CD14-positive monocyte (primary cell): ENCODE data around the gene RASGRP3. TPM values are rescaled to one million over a fixed set of nuclear protein-coding genes. Genes with fewer than 3 reads are reported as not detected.

Experiments
- DNase-seq, 3 donors: peaks; one replicate each; pipeline ENCODE4 v3.0.0-alpha.2; 2011 to 2022
- H2AFZ ChIP-seq: 2 replicates; pipeline ENCODE4 v1.6.0; 2012; ENCODE audit warnings: mild to moderate bottlenecking, low read depth, low read length, inconsistent platforms; ENCODE audit not compliant: insufficient read depth, poor library complexity, severe bottlenecking
- H3K27ac ChIP-seq, 2 donors: 1 replicate in 1 of 2; 2 replicates in 1 of 2; pipeline ENCODE4 v1.5.1; 2012 to 2013; ENCODE audit warnings: low read length in 2 of 2, control low read depth in 1 of 2, inconsistent platforms in 1 of 2, low read depth in 1 of 2, mild to moderate bottlenecking in 1 of 2
- H3K27me3 ChIP-seq, 2 donors: one replicate each; pipeline versions ENCODE4 v1.6.0 to v1.6.1; 2011 to 2013; ENCODE audit warnings: low read length in 2 of 2; ENCODE audit not compliant: control insufficient read depth in 2 of 2, insufficient read depth in 2 of 2
- H3K36me3 ChIP-seq, 2 donors: replicated peaks in 1 of 2; 1 replicate in 1 of 2; 2 replicates in 1 of 2; pipeline versions ENCODE4 v1.5.1 to v1.6.1; 2012 to 2013; ENCODE audit warnings: low read length in 2 of 2, control low read depth in 1 of 2, inconsistent platforms in 1 of 2, mild to moderate bottlenecking in 1 of 2; ENCODE audit not compliant: insufficient read depth in 2 of 2, control insufficient read depth in 1 of 2
- H3K4me1 ChIP-seq, 2 donors: 1 replicate in 1 of 2; 2 replicates in 1 of 2; pipeline versions ENCODE4 v1.5.1 to v1.6.1; 2012 to 2013; ENCODE audit warnings: low read length in 2 of 2, control low read depth in 1 of 2, inconsistent platforms in 1 of 2, mild to moderate bottlenecking in 1 of 2, moderate library complexity in 1 of 2; ENCODE audit not compliant: insufficient read depth in 2 of 2, control insufficient read depth in 1 of 2
- H3K4me2 ChIP-seq: replicated peaks from 2 replicates; pipeline ENCODE3; 2012; ENCODE audit warnings: low read length, moderate library complexity, mild to moderate bottlenecking; ENCODE audit not compliant: poor library complexity, severe bottlenecking; ENCODE audit errors: extremely low read depth
- H3K4me3 ChIP-seq, 3 experiments: fragments of 200-600 bp in 1 of 3; sonication (generic) in 1 of 3; replicated peaks in 1 of 3; 1 replicate in 2 of 3; 2 replicates in 1 of 3; pipeline ENCODE4 v1.5.1; 2011 to 2013; ENCODE audit warnings: low read length in 3 of 3, mild to moderate bottlenecking in 3 of 3, control low read depth in 2 of 3, low read depth in 2 of 3, inconsistent platforms in 1 of 3, moderate library complexity in 1 of 3
- H3K79me2 ChIP-seq: 2 replicates; pipeline ENCODE4 v1.6.0; 2012; ENCODE audit warnings: mild to moderate bottlenecking, control low read depth, inconsistent platforms, low read length, moderate library complexity; ENCODE audit not compliant: insufficient read depth
- H3K9ac ChIP-seq: 2 replicates; pipeline ENCODE4 v1.6.0; 2017; ENCODE audit warnings: low read length, mild to moderate bottlenecking; ENCODE audit not compliant: insufficient read depth, poor library complexity, severe bottlenecking
- H3K9me3 ChIP-seq, 2 donors: replicated peaks in 1 of 2; 1 replicate in 1 of 2; 2 replicates in 1 of 2; pipeline versions ENCODE4 v1.5.1 to v1.6.1; 2012 to 2013; ENCODE audit warnings: low read length in 2 of 2, control low read depth in 1 of 2; ENCODE audit not compliant: control insufficient read depth in 1 of 2, insufficient read depth in 1 of 2
- H4K20me1 ChIP-seq: 2 replicates; pipeline ENCODE4 v1.6.0; 2012; ENCODE audit warnings: mild to moderate bottlenecking, low read length, control low read depth, moderate library complexity; ENCODE audit not compliant: insufficient read depth
- H3K27ac Mint-ChIP-seq, 7 donors: one replicate each; pipeline ENCODE4 v1.8.0; 2020; ENCODE audit warnings: mild to moderate bottlenecking in 7 of 7, mixed read lengths in 7 of 7, moderate library complexity in 6 of 7, inconsistent platforms in 2 of 7
- H3K27me3 Mint-ChIP-seq, 3 donors: one replicate each; pipeline ENCODE4 v1.8.0; 2021 to 2022; ENCODE audit warnings: low read depth in 3 of 3, mild to moderate bottlenecking in 3 of 3, mixed read lengths in 3 of 3, moderate library complexity in 3 of 3, inconsistent platforms in 1 of 3
- H3K36me3 Mint-ChIP-seq, 2 donors: one replicate each; pipeline ENCODE4 v1.8.0; 2020; ENCODE audit warnings: mixed read lengths in 2 of 2, inconsistent platforms in 1 of 2, mild to moderate bottlenecking in 1 of 2
- H3K4me1 Mint-ChIP-seq: one replicate; pipeline ENCODE4 v1.8.0; 2020; ENCODE audit warnings: mild to moderate bottlenecking, mixed read lengths
- H3K4me3 Mint-ChIP-seq, 2 donors: one replicate each; pipeline ENCODE4 v1.8.0; 2020; ENCODE audit warnings: mild to moderate bottlenecking in 2 of 2, mixed read lengths in 2 of 2, moderate library complexity in 1 of 2
- H3K9me3 Mint-ChIP-seq, 7 donors: one replicate each; pipeline ENCODE4 v1.8.0; 2020 to 2022; ENCODE audit warnings: mixed read lengths in 7 of 7, mild to moderate bottlenecking in 6 of 7, moderate library complexity in 6 of 7, inconsistent platforms in 2 of 7
- CTCF ChIP-seq: fragments of 200-600 bp; IDR thresholded peaks from one replicate; pipeline ENCODE4 v1.8.0; 2022; ENCODE audit warnings: antibody characterized with exemption, mild to moderate bottlenecking
- WGBS: methylation state at CpG from one replicate; pipeline ENCODE4 v1.1.5; 2013; ENCODE audit warnings: missing lambda C conversion rate; ENCODE audit not compliant: insufficient coverage; 5-methylcytosine and 5-hydroxymethylcytosine counted together
- intact Hi-C, 2 donors: fragments of 100-400 bp; cut with micrococcal nuclease; formaldehyde crosslinking; loops; one replicate each; pipeline versions ENCODE4 v1.15.0 to v1.15.1; 2023
- polyA plus RNA-seq, 3 donors: library from polyadenylated mRNA; depleted of rRNA in 1 of 3; unstranded in 2 of 3; stranded (reverse) in 1 of 3; fragments of 300-500 nt in 2 of 3; fragments of >200 nt in 1 of 3; fragmentation: Illumina TruSeq in 2 of 3; gene quantifications; 1 replicate in 2 of 3; 2 replicates in 1 of 3; pipeline ENCODE4 v1.2.3, GENCODE V29; 2012 to 2021

The RASGRP3 gene
- polyA plus RNA-seq, 3 donors: 0.62 to 0.89 (median 0.84) TPM

GRCh38 chr2:33477473-33478468 lies 1.3 kb downstream of the RASGRP3 start:
- no peak for TF ChIP-seq CTCF
- peak; percentile 75 to 91 (median 85) for DNase-seq
- Histone ChIP-seq H3K9ac (no peak overlapping the region), H3K36me3 (no peaks in the 10 kb centered on the region), H3K4me3 (peak overlapping the region in 2 of 3 experiments; percentile 92 to 99), H3K27me3 (no peaks in the 10 kb centered on the region), H3K9me3 (no peaks in the 10 kb centered on the region), H3K4me2 (peak overlapping the region; percentile 91), H3K79me2 (no peaks in the 10 kb centered on the region), H3K4me1 (peaks cover 21 to 25% of the 10 kb centered on the region in 2 donors), H4K20me1 (no peaks in the 10 kb centered on the region), H3K27ac (peak overlapping the region; percentile 16 to 67), H2AFZ (peak overlapping the region; percentile 26)
- Mint-ChIP-seq H3K36me3 (no peaks in the 10 kb centered on the region), H3K4me1 (peaks cover 43% of the 10 kb centered on the region), H3K27me3 (no peaks in the 10 kb centered on the region), H3K9me3 (peaks cover 0 to 3% (median 0%) of the 10 kb centered on the region in 7 donors), H3K27ac (peak overlapping the region; percentile 80 to 96 (median 88)), H3K4me3 (peak overlapping the region; percentile 81 to 97)
- 38% methylated on average over 8 of the region's 20 CpGs for WGBS
- intact Hi-C loops: loop anchor here (5.0 to 10.0 kb wide), 3 partner anchors 105 to 120 kb away; partner anchors contain the start of gene FAM98A (in 1 of the 2)

- H3K4me1 Mint-ChIP-seq: peaks cover 49% of the 10 kb centered on the region
Measured at GRCh38 chr2:33478968-33479731, 2.7 kb downstream of the RASGRP3 start.

More at GRCh38 chr2:33478968-33479731, 2.7 kb downstream of the RASGRP3 start:
- H3K36me3 Mint-ChIP-seq: no peaks in the 10 kb centered on the region
- Histone ChIP-seq H2AFZ (peak overlapping the region; percentile 42), H4K20me1 (no peaks in the 10 kb centered on the region), H3K36me3 (no peaks in the 10 kb centered on the region), H3K4me1 (peaks cover 21 to 27% of the 10 kb centered on the region in 2 donors), H3K79me2 (no peaks in the 10 kb centered on the region), H3K9me3 (no peaks in the 10 kb centered on the region), H3K27ac (no peak overlapping the region), H3K4me3 (no peak overlapping the region), H3K27me3 (no peaks in the 10 kb centered on the region), H3K4me2 (no peak overlapping the region), H3K9ac (no peak overlapping the region)
- peak overlapping the region in 4 of 7 donors; percentile 21 to 57 (median 40) for H3K27ac Mint-ChIP-seq
- no peak for TF ChIP-seq CTCF
- H3K9me3 Mint-ChIP-seq: peaks cover 0 to 3% (median 0%) of the 10 kb centered on the region in 7 donors
- WGBS: 63% methylated on average over 2 of the region's 9 CpGs
- intact Hi-C loops: loop anchor here (5.0 to 10.0 kb wide), 3 partner anchors 103 to 118 kb away; partner anchors contain the start of gene FAM98A (in 1 of the 2)
- no peak for DNase-seq
- H3K27me3 Mint-ChIP-seq: no peaks in the 10 kb centered on the region
- H3K4me3 Mint-ChIP-seq: no peak overlapping the region
